Tibial nerve (tissue), 4 donors: ENCODE results near the gene RIOK2. TPM values are rescaled to one million over a fixed set of nuclear protein-coding genes. Genes with fewer than 3 reads are reported as not detected.
A peak's percentile ranks its signal among the peaks of the same experiment; 100 is the strongest.

Source experiments
- DNase-seq, 2 donors: peaks; one replicate each; pipeline ENCODE4 v3.0.0-alpha.2; 2019; ENCODE audit warnings: low spot score in 2 of 2
- H3K27ac ChIP-seq, 4 donors: fragments of 200-600 bp; sonication (generic) in 3 of 4; one replicate each; pipeline ENCODE4 v1.5.1; 2017 to 2019; ENCODE audit warnings: mild to moderate bottlenecking in 1 of 4
- H3K27me3 ChIP-seq, 2 donors: fragments of 200-600 bp; sonication (generic) in 1 of 2; one replicate each; pipeline versions ENCODE4 v1.5.1 to v1.6.0; 2017 to 2019
- H3K36me3 ChIP-seq, 3 donors: fragments of 200-600 bp; sonication (generic); one replicate each; pipeline ENCODE4 v1.5.1; 2018 to 2019
- H3K4me1 ChIP-seq, 4 donors: fragments of 200-600 bp; sonication (generic) in 3 of 4; one replicate each; pipeline ENCODE4 v1.5.1; 2017 to 2019
- H3K4me3 ChIP-seq, 4 donors: fragments of 200-600 bp; sonication (generic) in 3 of 4; one replicate each; pipeline ENCODE4 v1.5.1; 2017 to 2019; ENCODE audit warnings: mild to moderate bottlenecking in 1 of 4, moderate library complexity in 1 of 4
- H3K9me3 ChIP-seq, 4 donors: fragments of 200-600 bp; sonication (generic) in 3 of 4; one replicate each; pipeline ENCODE4 v1.5.1; 2017 to 2019
- CTCF ChIP-seq, 5 experiments: fragments of 200-600 bp in 3 of 5; fragments of 450-650 bp in 2 of 5; sonication (generic) in 3 of 5; IDR thresholded peaks; one replicate each; pipeline ENCODE4 v1.5.1; 2016 to 2019; ENCODE audit warnings: antibody characterized with exemption in 5 of 5, mild to moderate bottlenecking in 3 of 5, moderate library complexity in 2 of 5
- EP300 ChIP-seq, 2 donors: sonication (generic); formaldehyde crosslinking; IDR thresholded peaks; one replicate each; pipeline ENCODE4 v1.6.1; 2017; ENCODE audit warnings: antibody characterized with exemption in 2 of 2, mild to moderate bottlenecking in 1 of 2
- POLR2A ChIP-seq, 2 donors: fragments of 450-650 bp; IDR thresholded peaks; one replicate each; pipeline ENCODE4 v1.6.1; 2017; ENCODE audit warnings: antibody characterized with exemption in 2 of 2, mild to moderate bottlenecking in 2 of 2, moderate library complexity in 2 of 2
- WGBS, 2 donors: methylation state at CpG; one replicate each; pipeline ENCODE4 v1.1.5; 2018; 5-methylcytosine and 5-hydroxymethylcytosine counted together
- total RNA-seq, 4 donors: library from RNA; depleted of rRNA; stranded (reverse); fragments of >200 nt; gene quantifications; one replicate each; pipeline ENCODE4 v1.1.0, GENCODE V29; 2016

Gene RIOK2
- total RNA-seq = 10 to 100 TPM; 16.7 to 44.7 (median 27.3) TPM

GRCh38 chr5:97183100-97183929 lies at the start of gene RIOK2:
Gene RIOK2, minus strand, starts transcription at chr5:97183247. Its CDS starts 56 bp downstream, at chr5:97183191.
- peak within 1 kb of the TSS; percentile 69 to 89 (median 86) for H3K27ac ChIP-seq
- H3K4me3 ChIP-seq = peak within 1 kb of the TSS; percentile 54 to 81 (median 71)
- DNase-seq = peak; percentile 75 to 87
- 0 to 1% methylated on average over 44 of the region's 44 CpGs for WGBS, 2 donors
- peaks cover 0 to 7% (median 2%) of the 10 kb centered on the region in 3 donors for H3K36me3 ChIP-seq
- H3K27me3 ChIP-seq = no peaks in the 10 kb centered on the region
- peaks cover 0 to 30% (median 10%) of the 10 kb centered on the region in 4 donors for H3K4me1 ChIP-seq
- no peaks in the 10 kb centered on the region for H3K9me3 ChIP-seq
- peak in 1 of 5 experiments; percentile 13 for TF ChIP-seq CTCF (IDR thresholded peaks at IDR 0.05)
- peak; percentile 23 to 30 for TF ChIP-seq POLR2A (IDR thresholded peaks at IDR 0.05)
- peak; percentile 41 to 84 for TF ChIP-seq EP300 (IDR thresholded peaks at IDR 0.05)

- Histone ChIP-seq H3K27ac (peak overlapping the region in 1 of 4 donors; percentile 17), H3K9me3 (peaks cover 0 to 8% (median 0%) of the 10 kb centered on the region in 4 donors), H3K4me1 (peaks cover 0 to 4% (median 0%) of the 10 kb centered on the region in 4 donors), H3K36me3 (no peaks in the 10 kb centered on the region), H3K4me3 (no peak overlapping the region), H3K27me3 (no peaks in the 10 kb centered on the region)
- 1 to 2% methylated on average over 4 of the region's 4 CpGs for WGBS, 2 donors
- TF ChIP-seq CTCF (IDR thresholded peaks at IDR 0.05) = peak; percentile 66 to 78 (median 69)
- no peak for TF ChIP-seq EP300 (IDR thresholded peaks at IDR 0.05)
- DNase-seq = peak in 1 of 2 donors; percentile 82
These were observed 48.1 kb upstream of the RIOK2 start for GRCh38 chr5:97231025-97231636.

- 64 to 68% methylated on average over 6 of the region's 6 CpGs for WGBS, 2 donors
- H3K9me3 ChIP-seq = no peaks in the 10 kb centered on the region
- H3K27me3 ChIP-seq = no peaks in the 10 kb centered on the region
- no peak for DNase-seq
- H3K4me3 ChIP-seq = no peak overlapping the region
- TF ChIP-seq EP300 (IDR thresholded peaks at IDR 0.05) = no peak
- no peak for TF ChIP-seq CTCF (IDR thresholded peaks at IDR 0.05)
- TF ChIP-seq POLR2A (IDR thresholded peaks at IDR 0.05) = no peak
- peaks cover 0 to 4% (median 0%) of the 10 kb centered on the region in 4 donors for H3K4me1 ChIP-seq
- H3K36me3 ChIP-seq = no peaks in the 10 kb centered on the region
- no peak overlapping the region for H3K27ac ChIP-seq
These were observed 46.7 kb upstream of the RIOK2 start for GRCh38 chr5:97229688-97230285.

- Histone ChIP-seq H3K27ac (no peak overlapping the region), H3K4me3 (no peak overlapping the region), H3K36me3 (no peaks in the 10 kb centered on the region), H3K4me1 (peaks cover 0 to 4% (median 0%) of the 10 kb centered on the region in 4 donors), H3K27me3 (no peaks in the 10 kb centered on the region), H3K9me3 (no peaks in the 10 kb centered on the region)
- 78 to 83% methylated on average over 2 of the region's 2 CpGs for WGBS, 2 donors
- no peak for TF ChIP-seq EP300 (IDR thresholded peaks at IDR 0.05)
- no peak for TF ChIP-seq POLR2A (IDR thresholded peaks at IDR 0.05)
- no peak for TF ChIP-seq CTCF (IDR thresholded peaks at IDR 0.05)
- no peak for DNase-seq
These were observed 46.1 kb upstream of the RIOK2 start for GRCh38 chr5:97229196-97229595.
